ENCODE measurements around the gene UBE2G2. TPM values are rescaled to one million over a fixed set of nuclear protein-coding genes. Genes with fewer than 3 reads are reported as not detected.

UBE2G2 gene
- total RNA-seq, 1 donor from 2014 or later: 78.2 TPM

DNA sequence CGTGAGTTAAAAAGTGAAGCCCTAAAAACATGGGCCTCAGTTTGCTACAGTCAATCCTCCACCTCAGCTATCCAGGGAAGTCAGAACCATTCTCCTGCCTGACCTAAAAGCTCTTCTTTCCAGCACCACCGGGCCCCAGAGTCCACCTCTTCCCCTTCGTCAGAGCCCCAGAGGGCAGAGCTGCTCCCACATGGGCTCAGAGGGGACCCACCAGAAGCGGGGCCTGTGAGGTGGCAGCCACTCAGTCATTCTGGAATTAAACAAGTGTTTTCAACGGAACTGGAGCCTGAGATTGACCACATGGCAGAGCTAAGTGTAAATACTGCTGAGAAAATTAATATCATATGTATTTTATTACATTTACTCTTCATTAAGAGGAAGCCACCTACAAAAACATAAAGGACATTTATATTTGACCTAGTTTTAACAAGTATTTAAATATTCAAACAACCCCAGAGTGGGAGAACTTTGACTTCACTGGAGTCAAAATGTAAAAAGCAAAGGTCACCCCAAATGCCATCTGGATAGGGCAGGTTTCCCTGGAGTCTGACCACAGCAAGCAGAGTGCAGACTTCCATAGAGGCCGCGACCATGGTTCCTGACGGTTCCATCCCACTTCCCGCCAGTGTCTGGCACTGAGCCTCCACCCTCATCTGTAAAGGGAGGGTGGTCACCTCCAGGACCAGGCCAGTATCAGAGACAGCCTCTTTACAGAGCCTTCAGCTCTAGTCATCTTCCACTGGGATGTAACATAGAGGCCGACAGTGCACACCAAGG, 14.4 kb upstream of the UBE2G2 start:
- H3K9me3 ChIP-seq (replicated peaks): peaks cover 19% of the 10 kb centered on the region
- intact Hi-C loops (cut with micrococcal nuclease): no loop called here
- peak overlapping the region; percentile 11 for H3K27ac ChIP-seq (replicated peaks)
- no peak for TF ChIP-seq CTCF (IDR thresholded peaks at IDR 0.05; ENCODE audit: borderline replicate concordance)
- H3K4me3 ChIP-seq: peak overlapping the region; percentile 90
- no peaks in the 10 kb centered on the region for H3K27me3 ChIP-seq (ENCODE audit: low read depth)
- H3K4me1 ChIP-seq: peaks cover 45% of the 10 kb centered on the region
- no peak for DNase-seq
- H3K36me3 ChIP-seq: peaks cover 24% of the 10 kb centered on the region

DNA sequence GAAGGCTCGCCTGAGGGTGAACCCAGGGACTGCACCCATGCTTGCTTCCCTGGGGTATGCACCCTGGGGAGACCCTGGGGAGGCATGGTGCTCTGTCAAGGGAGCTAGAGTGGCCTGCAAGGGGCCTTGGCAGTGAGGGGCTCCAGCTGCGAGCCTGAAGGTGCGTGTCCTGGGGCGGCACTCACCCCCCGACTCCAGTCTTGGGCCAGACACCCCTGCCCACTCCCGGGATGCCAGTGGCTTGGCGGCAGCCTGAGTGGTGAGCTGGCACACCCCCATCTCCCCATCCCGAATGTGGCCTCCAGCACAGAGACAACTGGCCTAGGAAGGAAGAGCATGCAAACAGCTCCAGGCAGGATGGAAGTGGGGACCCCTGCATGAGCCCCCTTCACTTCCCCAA, 13.6 kb upstream of the UBE2G2 start:
- peaks cover 45% of the 10 kb centered on the region for H3K4me1 ChIP-seq
- H3K4me3 ChIP-seq: no peak overlapping the region
- peaks cover 28% of the 10 kb centered on the region for H3K36me3 ChIP-seq
- TF ChIP-seq CTCF (IDR thresholded peaks at IDR 0.05; ENCODE audit: borderline replicate concordance): no peak
- H3K9me3 ChIP-seq (replicated peaks): peaks cover 11% of the 10 kb centered on the region
- intact Hi-C loops (cut with micrococcal nuclease): no loop called here
- peak overlapping the region; percentile 15 for H3K27ac ChIP-seq (replicated peaks)
- no peak for DNase-seq
- no peaks in the 10 kb centered on the region for H3K27me3 ChIP-seq (ENCODE audit: low read depth)

- H3K4me1 ChIP-seq: peaks cover 45% of the 10 kb centered on the region
- H3K4me3 ChIP-seq: no peak overlapping the region
- DNase-seq: no peak
- intact Hi-C loops (cut with micrococcal nuclease): no loop called here
- peak overlapping the region; percentile 15 for H3K27ac ChIP-seq (replicated peaks)
- H3K9me3 ChIP-seq (replicated peaks): peaks cover 4% of the 10 kb centered on the region
- no peak for TF ChIP-seq CTCF (IDR thresholded peaks at IDR 0.05; ENCODE audit: borderline replicate concordance)
- peaks cover 35% of the 10 kb centered on the region for H3K36me3 ChIP-seq
- H3K27me3 ChIP-seq (ENCODE audit: low read depth): no peaks in the 10 kb centered on the region
Observed at GRCh38 chr21:44814498-44815023, 12.9 kb upstream of the UBE2G2 start.

- H3K27ac ChIP-seq (replicated peaks): no peak overlapping the region
- H3K4me3 ChIP-seq: no peak overlapping the region
- no peaks in the 10 kb centered on the region for H3K27me3 ChIP-seq (ENCODE audit: low read depth)
- peaks cover 43% of the 10 kb centered on the region for H3K36me3 ChIP-seq
- H3K9me3 ChIP-seq (replicated peaks): no peaks in the 10 kb centered on the region
- H3K4me1 ChIP-seq: peaks cover 44% of the 10 kb centered on the region
- no peak for TF ChIP-seq CTCF (IDR thresholded peaks at IDR 0.05; ENCODE audit: borderline replicate concordance)
- no peak for DNase-seq
- intact Hi-C loops (cut with micrococcal nuclease): no loop called here
Observed at GRCh38 chr21:44813727-44814126, 12.1 kb upstream of the UBE2G2 start.

DNA sequence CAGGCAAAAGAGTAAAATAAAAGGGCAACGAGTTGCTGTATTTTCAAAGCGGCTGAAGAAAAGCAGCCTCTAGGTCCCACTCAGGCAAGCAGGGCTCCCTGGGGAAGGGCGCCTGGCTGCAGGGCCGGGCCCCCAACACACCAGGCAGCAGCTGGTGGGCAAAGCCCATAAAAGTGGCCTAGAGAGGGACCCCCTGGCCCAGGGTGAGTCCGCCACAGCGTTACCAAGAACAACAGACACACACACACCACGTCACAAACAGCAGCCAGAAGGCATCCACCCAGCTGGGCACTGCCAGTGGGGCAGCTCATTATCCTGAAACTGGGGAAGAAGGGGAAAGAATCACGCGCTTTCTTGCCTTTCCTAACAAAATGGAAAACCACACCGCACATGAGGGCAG, 11.5 kb upstream of the UBE2G2 start:
- Histone ChIP-seq H3K36me3 (peaks cover 49% of the 10 kb centered on the region), H3K4me3 (no peak overlapping the region), H3K27ac (replicated peaks) (no peak overlapping the region), H3K9me3 (replicated peaks) (no peaks in the 10 kb centered on the region), H3K4me1 (peaks cover 38% of the 10 kb centered on the region), H3K27me3 (ENCODE audit: low read depth) (no peaks in the 10 kb centered on the region)
- no peak for DNase-seq
- TF ChIP-seq CTCF (IDR thresholded peaks at IDR 0.05; ENCODE audit: borderline replicate concordance): no peak
- intact Hi-C loops (cut with micrococcal nuclease): no loop called here

All from left ventricle myocardium inferior (tissue), 1 donor.